NCI-H460 (cell line): Measurements from ENCODE around the gene KIF25. TPM values are rescaled to one million over a fixed set of nuclear protein-coding genes. Genes with fewer than 3 reads are reported as not detected.
A peak's percentile ranks its signal among the peaks of the same experiment; 100 is the strongest.

ENCODE experiments used
- DNase-seq: peaks from one replicate; pipeline ENCODE4 v3.0.0-alpha.2; 2016; ENCODE audit warnings: low read depth; ENCODE audit errors: extremely low read depth
- total RNA-seq: library from RNA; depleted of rRNA; stranded (reverse); fragments of >200 nt; shearing (Covaris generic); gene quantifications from 2 replicates; pipeline ENCODE4 v1.2.3, GENCODE V29; 2014

The KIF25 gene
- total RNA-seq, 1 experiment from 2014 or later: not detected

GRCh38 chr6:168047841-168048723 is 50.6 kb downstream of the KIF25 start:
- no peak for DNase-seq

GRCh38 chr6:168048724-168049025 is 51.2 kb downstream of the KIF25 start:
- DNase-seq: no peak

- DNase-seq: no peak
Observed at GRCh38 chr6:168049277-168049676, 51.8 kb downstream of the KIF25 start.

- no peak for DNase-seq
Observed at GRCh38 chr6:168049706-168050224, 52.3 kb downstream of the KIF25 start.

GRCh38 chr6:168050225-168050880 is 52.9 kb downstream of the KIF25 start:
- no peak for DNase-seq

GRCh38 chr6:168050881-168051586 is 53.6 kb downstream of the KIF25 start:
- DNase-seq: no peak

GRCh38 chr6:168051648-168052047 is 54.2 kb downstream of the KIF25 start:
- no peak for DNase-seq

GRCh38 chr6:168052291-168052891 is 54.9 kb downstream of the KIF25 start:
- no peak for DNase-seq

GRCh38 chr6:168053086-168053956 is 55.9 kb downstream of the KIF25 start:
- no peak for DNase-seq

GRCh38 chr6:168053957-168054471 is 56.5 kb downstream of the KIF25 start:
- no peak for DNase-seq

GRCh38 chr6:168054765-168055560 is 57.5 kb downstream of the KIF25 start:
- no peak for DNase-seq

- no peak for DNase-seq
Observed at GRCh38 chr6:168055696-168056489, 58.4 kb downstream of the KIF25 start.

- no peak for DNase-seq
Observed at GRCh38 chr6:168056892-168057527, 59.5 kb downstream of the KIF25 start.

GRCh38 chr6:168057836-168058235 is 60.4 kb downstream of the KIF25 start:
- DNase-seq: no peak

- no peak for DNase-seq
Observed at GRCh38 chr6:168058691-168059551, 61.5 kb downstream of the KIF25 start.

- peak; percentile 32 for DNase-seq
Observed at GRCh38 chr6:168060521-168060931, 63.1 kb downstream of the KIF25 start.
